HepG2 (cell line): ENCODE data around the gene RNASE8. TPM values are rescaled to one million over a fixed set of nuclear protein-coding genes. Genes with fewer than 3 reads are reported as not detected.

ENCODE experiments used
- BCL6 ChIP-seq: IDR thresholded peaks from 2 replicates; pipeline ENCODE4 v1.6.1; 2016; ENCODE audit warnings: missing genetic modification reagents, missing compliant biosample characterization
- DNMT3B ChIP-seq: conservative IDR thresholded peaks from 2 replicates; pipeline ENCODE4 v1.6.1; 2016; ENCODE audit warnings: missing biosample characterization, control low read depth
- DR1 ChIP-seq: sonication (generic); formaldehyde crosslinking; IDR thresholded peaks from 2 replicates; pipeline ENCODE4 v1.8.0; 2021; ENCODE audit warnings: mild to moderate bottlenecking, missing genetic modification reagents, inconsistent platforms
- HDAC2 ChIP-seq: sonication (generic); formaldehyde crosslinking; IDR thresholded peaks from 2 replicates; pipeline ENCODE4 v1.4.0; 2020; ENCODE audit warnings: missing genetic modification reagents
- NR3C1 ChIP-seq: sonication (generic); formaldehyde crosslinking; IDR thresholded peaks from 2 replicates; pipeline ENCODE4 v1.4.0; 2020; ENCODE audit warnings: missing genetic modification reagents
- ONECUT2 ChIP-seq: sonication (generic); formaldehyde crosslinking; IDR thresholded peaks from 2 replicates; pipeline ENCODE4 v1.4.0; 2020; ENCODE audit warnings: missing genetic modification reagents
- REPIN1 ChIP-seq: sonication (generic); formaldehyde crosslinking; IDR thresholded peaks from 2 replicates; pipeline ENCODE4 v1.8.0; 2022; ENCODE audit warnings: missing genetic modification reagents, low read depth, mild to moderate bottlenecking, borderline replicate concordance
- ZBTB3 ChIP-seq: sonication (generic); formaldehyde crosslinking; IDR thresholded peaks from 2 replicates; pipeline ENCODE4 v1.4.0; 2020; ENCODE audit warnings: low read depth, mild to moderate bottlenecking, moderate library complexity, missing genetic modification reagents, borderline replicate concordance
- ZFP36 ChIP-seq: fragments of 150-350 bp; IDR thresholded peaks from 2 replicates; pipeline ENCODE4 v1.6.1; 2018; ENCODE audit warnings: borderline replicate concordance, low read length, low read depth; ENCODE audit not compliant: partially characterized antibody
- ZNF652 ChIP-seq: IDR thresholded peaks from 2 replicates; pipeline ENCODE4 v1.6.1; 2016; ENCODE audit warnings: low read depth, borderline replicate concordance
- ZNF761 ChIP-seq: sonication (generic); formaldehyde crosslinking; conservative IDR thresholded peaks from 2 replicates; pipeline ENCODE4 v1.4.0; 2020; ENCODE audit warnings: mild to moderate bottlenecking, missing genetic modification reagents
- polyA plus RNA-seq, 8 experiments: library from polyadenylated mRNA; depleted of rRNA in 3 of 8; stranded (reverse) in 7 of 8; unstranded in 1 of 8; fragments of >200 nt; fragmentation: Illumina TruSeq in 4 of 8; extraction: Trizol in 4 of 8; gene quantifications; 2 replicates each; pipeline versions ENCODE4 v1.2.1 to v1.2.3, GENCODE V29; 2011 to 2016; ENCODE audit warnings: low read depth in 4 of 8, missing spikeins in 1 of 8, mixed read lengths in 1 of 8; ENCODE audit not compliant: insufficient read depth in 1 of 8
- total RNA-seq, 5 experiments: library from RNA; depleted of rRNA; stranded (reverse); fragments of >200 nt; fragmentation: Illumina TruSeq; extraction: Trizol; gene quantifications; 2 replicates each; pipeline ENCODE4 v1.2.3, GENCODE V29; 2016; ENCODE audit warnings: low read depth in 1 of 5
- TF ChIP-seq, protein P1 (sequence below): sonication (generic); formaldehyde crosslinking; conservative IDR thresholded peaks from 2 replicates; pipeline ENCODE4 v1.4.0; 2020; ENCODE audit warnings: missing genetic modification reagents
- TF ChIP-seq, protein P2 (sequence below): sonication (generic); formaldehyde crosslinking; IDR thresholded peaks from 2 replicates; pipeline ENCODE4 v1.8.0; 2022; ENCODE audit warnings: missing genetic modification reagents, mild to moderate bottlenecking, borderline replicate concordance
- TF ChIP-seq, protein P3 (sequence below): sonication (generic); formaldehyde crosslinking; IDR thresholded peaks from 2 replicates; pipeline ENCODE4 v1.5.0; 2020; ENCODE audit warnings: mild to moderate bottlenecking, missing genetic modification reagents
- TF ChIP-seq, protein P4 (sequence below): sonication (generic); formaldehyde crosslinking; IDR thresholded peaks from 2 replicates; pipeline ENCODE4 v1.4.0; 2020; ENCODE audit warnings: mild to moderate bottlenecking, missing genetic modification reagents
- TF ChIP-seq, protein P5 (sequence below): sonication (generic); formaldehyde crosslinking; IDR thresholded peaks from 2 replicates; pipeline ENCODE4 v1.9.0; 2022; ENCODE audit warnings: missing genetic modification reagents, mild to moderate bottlenecking, borderline replicate concordance
- TF ChIP-seq, protein P6 (sequence below): IDR thresholded peaks from 2 replicates; pipeline ENCODE4 v1.6.1; 2016; ENCODE audit warnings: low read depth
- TF ChIP-seq, protein P7 (sequence below): sonication (generic); formaldehyde crosslinking; IDR thresholded peaks from 2 replicates; pipeline ENCODE4 v1.5.0; 2020; ENCODE audit warnings: missing genetic modification reagents
- TF ChIP-seq, protein P8 (sequence below): sonication (generic); formaldehyde crosslinking; IDR thresholded peaks from 2 replicates; pipeline ENCODE4 v1.5.0; 2020; ENCODE audit warnings: mild to moderate bottlenecking, low read depth, missing genetic modification reagents, borderline replicate concordance

Gene RNASE8
- total and polyA plus RNA-seq, 2 of the 13 experiments (the other 11 are each of a cell fraction or from before 2014, with no cell fraction given) = not detected

DNA sequence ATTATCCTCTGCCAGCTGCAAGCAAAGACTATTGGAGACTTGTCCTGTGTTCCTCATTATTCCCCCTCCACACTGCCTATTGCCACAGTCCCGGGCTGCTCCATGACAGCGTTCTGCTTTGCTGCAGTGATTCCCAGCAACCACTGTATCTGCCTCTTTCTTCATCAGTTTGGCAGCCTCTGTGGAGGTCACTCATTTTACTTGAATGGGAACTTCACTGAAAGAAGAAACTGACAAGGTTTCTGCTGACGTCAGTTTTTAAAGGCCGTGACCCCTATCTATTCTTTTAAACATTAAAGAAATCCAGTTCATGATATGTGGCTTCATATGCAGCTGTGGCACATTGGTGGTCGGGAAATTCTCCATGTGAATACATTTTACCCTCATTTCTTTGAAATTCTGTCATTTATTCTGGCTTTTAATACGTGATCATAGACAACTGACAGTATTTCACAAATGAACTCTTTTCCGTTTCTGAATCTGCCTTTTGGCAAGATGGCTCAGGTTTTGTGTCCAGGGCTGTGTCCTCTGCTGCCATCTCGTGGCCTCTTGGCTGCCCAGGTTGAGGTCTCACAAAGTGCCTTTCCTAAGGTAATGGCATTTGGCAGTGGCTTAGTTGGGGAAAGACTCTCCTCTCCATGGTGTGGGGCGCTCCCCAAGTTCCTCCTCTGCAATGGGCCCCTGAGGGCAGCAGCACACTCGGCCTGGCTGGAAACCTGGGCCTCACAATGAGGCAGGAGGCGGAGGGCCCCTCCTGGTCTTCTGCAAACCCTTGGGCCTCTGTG is 49.1 kb downstream of the RNASE8 start (continued):
- TF ChIP-seq, protein P1, sequence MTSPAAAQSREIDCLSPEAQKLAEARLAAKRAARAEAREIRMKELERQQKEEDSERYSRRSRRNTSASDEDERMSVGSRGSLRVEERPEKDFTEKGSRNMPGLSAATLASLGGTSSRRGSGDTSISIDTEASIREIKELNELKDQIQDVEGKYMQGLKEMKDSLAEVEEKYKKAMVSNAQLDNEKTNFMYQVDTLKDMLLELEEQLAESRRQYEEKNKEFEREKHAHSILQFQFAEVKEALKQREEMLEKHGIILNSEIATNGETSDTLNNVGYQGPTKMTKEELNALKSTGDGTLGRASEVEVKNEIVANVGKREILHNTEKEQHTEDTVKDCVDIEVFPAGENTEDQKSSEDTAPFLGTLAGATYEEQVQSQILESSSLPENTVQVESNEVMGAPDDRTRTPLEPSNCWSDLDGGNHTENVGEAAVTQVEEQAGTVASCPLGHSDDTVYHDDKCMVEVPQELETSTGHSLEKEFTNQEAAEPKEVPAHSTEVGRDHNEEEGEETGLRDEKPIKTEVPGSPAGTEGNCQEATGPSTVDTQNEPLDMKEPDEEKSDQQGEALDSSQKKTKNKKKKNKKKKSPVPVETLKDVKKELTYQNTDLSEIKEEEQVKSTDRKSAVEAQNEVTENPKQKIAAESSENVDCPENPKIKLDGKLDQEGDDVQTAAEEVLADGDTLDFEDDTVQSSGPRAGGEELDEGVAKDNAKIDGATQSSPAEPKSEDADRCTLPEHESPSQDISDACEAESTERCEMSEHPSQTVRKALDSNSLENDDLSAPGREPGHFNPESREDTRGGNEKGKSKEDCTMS (CRISPR knock-in tag) = no peak
- TF ChIP-seq BCL6 (peak; percentile 48; the same call in 1 of the 2 replicates), ZFP36 (no peak), REPIN1 (peak; percentile 82; the same call in 1 of the 2 replicates), DNMT3B (CRISPR knock-in tag) (no peak), ONECUT2 (CRISPR knock-in tag) (no peak), ZNF652 (no peak), HDAC2 (CRISPR knock-in tag) (no peak; the same call in 1 of the 2 replicates), ZBTB3 (CRISPR knock-in tag) (peak; percentile 47; the same call in 1 of the 2 replicates), NR3C1 (CRISPR knock-in tag) (no peak), DR1 (CRISPR knock-in tag) (no peak), ZNF761 (CRISPR knock-in tag) (no peak)
- TF ChIP-seq, protein P2, sequence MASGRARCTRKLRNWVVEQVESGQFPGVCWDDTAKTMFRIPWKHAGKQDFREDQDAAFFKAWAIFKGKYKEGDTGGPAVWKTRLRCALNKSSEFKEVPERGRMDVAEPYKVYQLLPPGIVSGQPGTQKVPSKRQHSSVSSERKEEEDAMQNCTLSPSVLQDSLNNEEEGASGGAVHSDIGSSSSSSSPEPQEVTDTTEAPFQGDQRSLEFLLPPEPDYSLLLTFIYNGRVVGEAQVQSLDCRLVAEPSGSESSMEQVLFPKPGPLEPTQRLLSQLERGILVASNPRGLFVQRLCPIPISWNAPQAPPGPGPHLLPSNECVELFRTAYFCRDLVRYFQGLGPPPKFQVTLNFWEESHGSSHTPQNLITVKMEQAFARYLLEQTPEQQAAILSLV (CRISPR knock-in tag) = no peak
- TF ChIP-seq, protein P3, sequence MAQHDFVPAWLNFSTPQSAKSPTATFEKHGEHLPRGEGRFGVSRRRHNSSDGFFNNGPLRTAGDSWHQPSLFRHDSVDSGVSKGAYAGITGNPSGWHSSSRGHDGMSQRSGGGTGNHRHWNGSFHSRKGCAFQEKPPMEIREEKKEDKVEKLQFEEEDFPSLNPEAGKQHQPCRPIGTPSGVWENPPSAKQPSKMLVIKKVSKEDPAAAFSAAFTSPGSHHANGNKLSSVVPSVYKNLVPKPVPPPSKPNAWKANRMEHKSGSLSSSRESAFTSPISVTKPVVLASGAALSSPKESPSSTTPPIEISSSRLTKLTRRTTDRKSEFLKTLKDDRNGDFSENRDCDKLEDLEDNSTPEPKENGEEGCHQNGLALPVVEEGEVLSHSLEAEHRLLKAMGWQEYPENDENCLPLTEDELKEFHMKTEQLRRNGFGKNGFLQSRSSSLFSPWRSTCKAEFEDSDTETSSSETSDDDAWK = no peak
- TF ChIP-seq, protein P4, sequence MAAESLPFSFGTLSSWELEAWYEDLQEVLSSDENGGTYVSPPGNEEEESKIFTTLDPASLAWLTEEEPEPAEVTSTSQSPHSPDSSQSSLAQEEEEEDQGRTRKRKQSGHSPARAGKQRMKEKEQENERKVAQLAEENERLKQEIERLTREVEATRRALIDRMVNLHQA (CRISPR knock-in tag) = no peak
- TF ChIP-seq, protein P5, sequence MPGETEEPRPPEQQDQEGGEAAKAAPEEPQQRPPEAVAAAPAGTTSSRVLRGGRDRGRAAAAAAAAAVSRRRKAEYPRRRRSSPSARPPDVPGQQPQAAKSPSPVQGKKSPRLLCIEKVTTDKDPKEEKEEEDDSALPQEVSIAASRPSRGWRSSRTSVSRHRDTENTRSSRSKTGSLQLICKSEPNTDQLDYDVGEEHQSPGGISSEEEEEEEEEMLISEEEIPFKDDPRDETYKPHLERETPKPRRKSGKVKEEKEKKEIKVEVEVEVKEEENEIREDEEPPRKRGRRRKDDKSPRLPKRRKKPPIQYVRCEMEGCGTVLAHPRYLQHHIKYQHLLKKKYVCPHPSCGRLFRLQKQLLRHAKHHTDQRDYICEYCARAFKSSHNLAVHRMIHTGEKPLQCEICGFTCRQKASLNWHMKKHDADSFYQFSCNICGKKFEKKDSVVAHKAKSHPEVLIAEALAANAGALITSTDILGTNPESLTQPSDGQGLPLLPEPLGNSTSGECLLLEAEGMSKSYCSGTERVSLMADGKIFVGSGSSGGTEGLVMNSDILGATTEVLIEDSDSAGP (CRISPR knock-in tag) = peak; percentile 36
- TF ChIP-seq, protein P6, sequence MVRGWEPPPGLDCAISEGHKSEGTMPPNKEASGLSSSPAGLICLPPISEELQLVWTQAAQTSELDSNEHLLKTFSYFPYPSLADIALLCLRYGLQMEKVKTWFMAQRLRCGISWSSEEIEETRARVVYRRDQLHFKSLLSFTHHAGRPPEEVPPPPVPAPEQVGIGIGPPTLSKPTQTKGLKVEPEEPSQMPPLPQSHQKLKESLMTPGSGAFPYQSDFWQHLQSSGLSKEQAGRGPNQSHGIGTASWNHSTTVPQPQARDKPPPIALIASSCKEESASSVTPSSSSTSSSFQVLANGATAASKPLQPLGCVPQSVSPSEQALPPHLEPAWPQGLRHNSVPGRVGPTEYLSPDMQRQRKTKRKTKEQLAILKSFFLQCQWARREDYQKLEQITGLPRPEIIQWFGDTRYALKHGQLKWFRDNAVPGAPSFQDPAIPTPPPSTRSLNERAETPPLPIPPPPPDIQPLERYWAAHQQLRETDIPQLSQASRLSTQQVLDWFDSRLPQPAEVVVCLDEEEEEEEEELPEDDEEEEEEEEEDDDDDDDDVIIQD (CRISPR knock-in tag) = no peak
- TF ChIP-seq, protein P7, sequence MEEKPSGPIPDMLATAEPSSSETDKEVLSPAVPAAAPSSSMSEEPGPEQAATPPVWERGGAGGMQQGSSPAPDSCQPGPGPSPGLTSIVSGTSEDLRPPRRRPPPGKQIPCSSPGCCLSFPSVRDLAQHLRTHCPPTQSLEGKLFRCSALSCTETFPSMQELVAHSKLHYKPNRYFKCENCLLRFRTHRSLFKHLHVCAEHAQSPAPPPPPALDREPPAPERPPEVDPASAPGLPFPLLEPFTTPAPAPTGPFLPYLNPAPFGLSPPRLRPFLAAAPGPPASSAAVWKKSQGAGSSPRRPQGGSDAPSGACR (CRISPR knock-in tag) = no peak
- TF ChIP-seq, protein P8, sequence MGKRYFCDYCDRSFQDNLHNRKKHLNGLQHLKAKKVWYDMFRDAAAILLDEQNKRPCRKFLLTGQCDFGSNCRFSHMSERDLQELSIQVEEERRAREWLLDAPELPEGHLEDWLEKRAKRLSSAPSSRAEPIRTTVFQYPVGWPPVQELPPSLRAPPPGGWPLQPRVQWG (CRISPR knock-in tag) = no peak
